GM19452 (cell line): Measurements from ENCODE around the gene OR2S2.

Experiments
- ATAC-seq: cut with Tn5 transposase; IDR thresholded peaks from one replicate; pipeline ENCODE4 v1.9.1; 2021; ENCODE audit not compliant: unreplicated experiment

OR2S2 gene

GRCh38 chr9:35909687-35910612 lies 48.0 kb downstream of the OR2S2 start:
- ATAC-seq, result no peak

DNA sequence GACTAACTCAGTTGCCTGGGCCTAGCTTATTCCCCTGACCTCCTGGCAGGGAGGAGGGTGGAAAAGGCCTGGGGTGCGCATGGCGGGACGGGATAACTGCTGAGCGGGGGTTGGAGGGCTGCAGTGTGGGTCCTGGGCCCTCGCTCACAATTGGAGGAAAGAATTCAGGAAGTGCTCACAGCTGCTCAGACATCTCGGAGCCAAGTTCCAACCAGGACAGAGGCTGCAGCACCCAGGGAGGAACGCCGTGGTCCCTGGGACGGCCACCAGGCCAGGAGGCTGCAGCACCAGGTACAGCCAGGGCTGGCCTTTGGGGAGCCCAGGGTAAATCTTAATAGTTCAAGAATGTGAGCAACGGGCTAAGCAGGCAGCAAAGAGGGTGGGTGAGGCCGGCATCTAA lies 48.7 kb downstream of the OR2S2 start, which contains the start of gene SPAAR:
TSS of gene SPAAR (plus strand) at position 217 of the 400 bp plus-strand sequence. CDS start 974 bp downstream, outside the sequence.
- no peak for ATAC-seq

- ATAC-seq, result no peak
Observed at GRCh38 chr9:35908504-35909125, 49.3 kb downstream of the OR2S2 start.

DNA sequence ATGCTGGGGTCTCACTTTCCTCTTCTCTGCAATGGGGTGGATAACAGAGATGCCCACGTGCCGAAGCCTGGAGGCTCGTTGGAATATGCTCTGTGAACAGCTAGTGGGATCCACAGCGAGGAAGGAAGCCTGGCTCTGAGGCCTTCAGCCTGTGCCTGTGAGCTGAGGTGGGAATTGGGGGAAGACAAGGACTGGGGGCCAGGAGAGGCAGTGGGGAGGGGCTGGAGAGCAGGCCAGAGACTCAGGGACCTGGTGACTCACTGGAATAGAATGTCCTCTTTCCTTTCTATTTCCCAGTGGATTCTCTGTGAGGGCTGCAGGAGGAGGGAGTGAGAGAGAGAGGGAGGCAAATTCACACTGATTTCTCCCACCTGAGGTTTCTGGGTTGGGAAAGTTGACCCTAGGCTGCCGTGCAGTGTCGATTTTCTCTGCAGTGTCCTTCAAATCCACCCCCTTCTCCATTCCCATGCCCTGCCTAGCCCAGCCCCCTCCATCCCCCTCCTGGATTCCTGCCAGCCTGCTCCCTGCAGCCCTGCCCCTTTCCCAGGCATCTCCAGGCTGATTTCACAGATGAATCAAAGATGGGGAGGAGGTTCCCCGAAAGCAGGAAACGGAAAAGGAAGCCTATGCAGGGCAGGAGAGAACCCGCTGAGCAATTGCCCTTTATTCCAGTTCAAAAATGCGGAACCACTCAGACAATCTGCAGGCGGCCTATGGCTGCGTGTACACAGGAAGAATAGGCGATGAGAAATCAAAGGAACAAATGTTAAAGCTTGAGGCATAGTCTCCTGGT lies 50.0 kb downstream of the OR2S2 start:
- ATAC-seq, result no peak
